NCI-H2081 treated with DMSO at 0.1 percent for 48 hours (cell line): Measurements from ENCODE around the gene MMADHC.

Source experiments
- DNase-seq: peaks from one replicate; lab custom pipeline; 2025; lab: John Stamatoyannopoulos, UW

Gene MMADHC

GRCh38 chr2:149556452-149556851 is 31.1 kb downstream of the MMADHC start:
- DNase-seq: no peak

- no peak for DNase-seq
These were observed 34.7 kb downstream of the MMADHC start for GRCh38 chr2:149552830-149553229.

DNA sequence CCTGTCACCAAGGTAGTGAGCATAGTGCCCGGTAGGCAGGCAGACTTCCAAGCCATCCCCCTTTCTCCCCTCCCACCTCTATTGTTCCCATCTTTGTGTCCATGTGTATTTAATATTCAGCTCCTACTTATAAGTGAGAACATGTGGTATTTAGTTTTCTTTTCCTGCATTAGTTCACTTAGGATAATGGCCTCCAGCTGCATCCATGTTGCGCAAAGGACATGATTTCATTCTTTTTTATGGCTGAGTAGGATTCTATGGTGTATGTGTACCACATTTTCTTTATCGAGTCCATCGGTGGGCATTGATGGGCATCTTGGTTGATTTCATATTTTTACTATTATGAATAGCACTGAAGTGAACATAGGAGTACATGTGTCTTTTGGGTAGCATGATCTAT is 35.3 kb downstream of the MMADHC start:
- no peak for DNase-seq

DNA sequence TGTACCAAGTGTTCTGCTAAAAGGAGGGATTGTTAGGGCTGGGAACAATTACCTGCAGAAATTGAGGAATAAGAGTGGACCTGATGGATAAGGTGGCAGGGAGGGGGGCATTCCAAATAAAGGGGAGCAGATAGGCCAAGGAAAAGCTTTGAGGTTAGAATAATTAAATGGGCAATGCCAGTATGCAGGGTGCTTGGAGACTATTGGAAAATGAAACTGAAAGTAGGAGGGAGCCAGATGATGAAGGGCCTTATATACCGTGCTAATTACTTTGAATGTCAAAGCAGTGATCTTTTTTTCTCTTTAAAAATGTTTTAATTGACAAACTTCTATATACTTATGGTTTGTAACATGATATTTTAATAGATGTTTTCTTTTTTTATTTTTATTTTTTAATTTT is 42.9 kb downstream of the MMADHC start:
- no peak for DNase-seq

DNA sequence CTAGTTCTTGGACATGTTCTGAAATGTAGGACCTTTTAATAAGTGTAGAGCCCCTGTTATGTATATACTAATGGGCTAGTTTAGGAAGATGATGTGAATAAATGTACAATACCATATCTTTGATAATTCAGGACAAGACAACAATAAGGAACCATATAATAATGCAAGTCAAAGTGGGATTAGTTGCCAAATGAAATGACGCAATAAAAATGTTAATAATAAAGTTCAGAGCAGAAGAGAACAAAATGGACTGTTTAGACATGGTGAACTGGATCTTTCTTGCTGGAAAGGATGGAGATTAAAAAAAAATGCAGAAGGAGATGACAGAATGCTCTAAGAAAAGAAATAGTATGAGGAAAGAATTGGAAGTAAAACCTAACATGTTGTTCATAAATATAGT is 43.7 kb downstream of the MMADHC start:
- no peak for DNase-seq

- DNase-seq: no peak
These were observed 47.4 kb downstream of the MMADHC start for GRCh38 chr2:149540138-149540537.

GRCh38 chr2:149538138-149538833 is 49.3 kb downstream of the MMADHC start:
- no peak for DNase-seq

GRCh38 chr2:149537092-149537726 is 50.4 kb downstream of the MMADHC start:
- no peak for DNase-seq

- no peak for DNase-seq
These were observed 50.9 kb downstream of the MMADHC start for GRCh38 chr2:149536649-149537048.

- no peak for DNase-seq
These were observed 52.9 kb downstream of the MMADHC start for GRCh38 chr2:149534674-149535073.

- DNase-seq: no peak
These were observed 58.6 kb downstream of the MMADHC start for GRCh38 chr2:149528983-149529382.

DNA sequence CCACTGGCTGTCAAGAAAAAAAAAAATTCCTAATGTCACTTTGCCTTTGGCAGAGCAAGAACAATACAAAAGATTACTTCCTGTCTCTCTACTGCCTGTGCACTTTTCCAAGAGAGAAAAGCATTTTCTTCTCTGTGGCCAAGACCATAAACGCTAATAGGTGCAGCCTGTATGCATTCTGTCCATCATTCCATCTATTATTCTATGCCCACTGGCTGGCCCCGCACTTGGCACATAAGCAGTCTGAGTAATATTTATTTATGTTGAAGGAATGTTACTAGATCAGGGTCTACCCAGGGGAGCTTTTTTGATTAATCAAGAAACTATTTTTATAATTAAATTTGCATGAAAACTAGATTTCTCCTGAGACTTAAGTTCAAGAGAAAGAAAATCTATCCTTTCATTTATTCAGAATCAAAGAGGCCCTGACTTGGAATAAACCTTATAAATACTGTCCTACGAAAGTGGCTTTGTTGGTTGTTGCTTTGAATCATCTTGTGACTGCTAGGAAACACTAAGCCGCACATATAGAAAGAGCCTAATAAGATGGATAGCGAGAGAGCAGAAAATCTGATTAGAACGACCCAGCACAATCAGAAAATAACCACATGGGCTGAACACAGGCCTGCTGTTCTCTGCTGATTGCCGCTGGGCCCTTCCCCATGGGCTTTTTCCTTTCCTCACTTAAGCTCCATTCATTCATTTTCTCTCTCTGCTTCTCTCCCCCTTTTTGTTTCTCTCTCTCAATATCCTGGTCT is 59.4 kb downstream of the MMADHC start:
- no peak for DNase-seq

GRCh38 chr2:149526689-149527088 is 60.9 kb downstream of the MMADHC start:
- no peak for DNase-seq

- DNase-seq: no peak
These were observed 62.3 kb downstream of the MMADHC start for GRCh38 chr2:149525323-149525722.
